Lung (tissue), 12 donors: ENCODE measurements around the gene PTGER3. TPM values are rescaled to one million over a fixed set of nuclear protein-coding genes. Genes with fewer than 3 reads are reported as not detected.
A peak's percentile ranks its signal among the peaks of the same experiment; 100 is the strongest.

ENCODE experiments used
- ATAC-seq: fragments of 200-7000 bp; cut with Tn5 transposase; one replicate; pipeline ENCODE4 v1.9.1; 2020; ENCODE audit warnings: moderate number of reproducible peaks; ENCODE audit not compliant: insufficient read depth, low FRiP score
- DNase-seq, 3 donors: peaks; one replicate each; pipeline ENCODE4 v3.0.0-alpha.2; 2013 to 2017
- H3K27ac ChIP-seq, 2 donors: one replicate each; pipeline ENCODE4 v1.5.1; 2013; ENCODE audit warnings: mild to moderate bottlenecking in 2 of 2, moderate library complexity in 2 of 2, control low read depth in 1 of 2, inconsistent platforms in 1 of 2, low read depth in 1 of 2, low read length in 1 of 2
- H3K27me3 ChIP-seq, 3 donors: one replicate each; pipeline ENCODE4 v1.5.1; 2013; ENCODE audit warnings: low read length in 2 of 3; ENCODE audit not compliant: control insufficient read depth in 3 of 3, insufficient read depth in 3 of 3
- H3K36me3 ChIP-seq, 4 donors: one replicate each; pipeline ENCODE4 v1.5.1; 2013; ENCODE audit warnings: low read length in 4 of 4, mild to moderate bottlenecking in 1 of 4, moderate library complexity in 1 of 4; ENCODE audit not compliant: control insufficient read depth in 4 of 4, insufficient read depth in 4 of 4
- H3K4me1 ChIP-seq, 5 donors: one replicate each; pipeline ENCODE4 v1.5.1; 2013; ENCODE audit warnings: low read length in 5 of 5, mild to moderate bottlenecking in 2 of 5, moderate library complexity in 1 of 5; ENCODE audit not compliant: control insufficient read depth in 5 of 5, insufficient read depth in 5 of 5
- H3K4me3 ChIP-seq: one replicate; pipeline ENCODE4 v1.5.1; 2013; ENCODE audit warnings: mild to moderate bottlenecking, control low read depth, moderate library complexity
- H3K9ac ChIP-seq, 2 donors: one replicate each; pipeline ENCODE4 v1.5.1; 2013; ENCODE audit warnings: low read length in 2 of 2, control low read depth in 1 of 2; ENCODE audit not compliant: insufficient read depth in 1 of 2
- H3K9me3 ChIP-seq, 4 donors: one replicate each; pipeline ENCODE4 v1.5.1; 2013; ENCODE audit warnings: low read length in 3 of 4, mild to moderate bottlenecking in 1 of 4, moderate library complexity in 1 of 4; ENCODE audit not compliant: control insufficient read depth in 4 of 4, insufficient read depth in 3 of 4
- WGBS, 2 donors: extraction: QIAGEN DNeasy Blood & Tissue Kit; methylation state at CpG; one replicate each; pipeline ENCODE4 v1.1.7; 2013; 5-methylcytosine and 5-hydroxymethylcytosine counted together
- polyA plus RNA-seq, 2 donors: library from polyadenylated mRNA; stranded (reverse); fragments of 200-250 nt; gene quantifications; one replicate each; pipeline ENCODE4 v1.2.1, GENCODE V29; 2013
- total RNA-seq, 2 donors: library from RNA; depleted of rRNA in 1 of 2; stranded (reverse); fragments of >200 nt in 1 of 2; gene quantifications; one replicate each; pipeline ENCODE4 v1.2.1, GENCODE V29; 2014 to 2021
- TF ChIP-seq, protein P1 (sequence below): IDR thresholded peaks from 2 replicates; pipeline ENCODE4 v1.5.1; 2012; ENCODE audit warnings: mild to moderate bottlenecking; ENCODE audit errors: control extremely low read depth, extremely low read depth
- donor health status: control.
- donor health status: control.
- donor health status: Bipolar disorder and iron deficiency.
- donor health status: healthy.
- donor health status: DM: yes; HTN: yes; CAD: no.

PTGER3 gene
- total and polyA plus RNA-seq, 4 donors = 0.31 to 1.8 (median 1.4) TPM

DNA sequence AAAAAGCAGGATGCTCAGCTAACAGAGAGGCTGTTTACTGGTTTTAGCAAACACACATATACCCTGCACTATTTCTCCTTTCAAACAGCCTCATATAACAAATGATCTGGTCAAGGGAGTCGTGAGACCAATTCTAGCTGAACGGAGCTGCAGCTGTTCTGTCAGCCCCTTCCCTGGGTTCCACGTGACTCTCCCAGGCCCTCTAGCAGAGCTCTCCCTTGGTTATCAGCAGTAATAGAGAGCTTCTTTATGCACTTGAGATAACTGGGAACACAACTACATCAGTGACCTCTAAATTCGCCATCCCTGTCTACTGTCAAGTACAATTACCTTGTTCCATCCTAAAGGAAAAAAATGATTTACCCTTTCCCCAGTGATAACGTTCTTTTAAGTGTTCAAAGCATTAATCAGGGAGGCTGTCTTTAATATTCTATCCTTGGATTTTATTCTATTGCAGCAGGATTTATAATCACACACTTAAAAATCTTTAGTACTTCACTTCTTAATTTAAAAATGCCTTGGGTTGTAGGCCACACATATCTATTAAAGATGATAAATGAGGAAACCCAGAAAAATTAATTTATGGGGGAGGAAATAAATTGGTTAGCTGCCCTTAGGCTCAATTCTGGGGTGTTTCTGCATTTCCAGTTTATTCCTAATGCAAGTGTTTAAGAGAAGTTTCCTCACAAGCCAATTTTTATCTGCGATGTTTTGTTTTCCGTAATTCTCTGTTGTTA, 28.2 kb downstream of the PTGER3 start:
- 65 to 78% methylated on average over 7 of the region's 7 CpGs for WGBS, 2 donors
- peak in 1 of 3 donors; percentile 25 for DNase-seq
- no peak overlapping the region for H3K27ac ChIP-seq
- no peaks in the 10 kb centered on the region for H3K27me3 ChIP-seq
- ATAC-seq = no peak
- H3K9me3 ChIP-seq = no peaks in the 10 kb centered on the region
- no peak overlapping the region for H3K9ac ChIP-seq
- TF ChIP-seq, protein P1, sequence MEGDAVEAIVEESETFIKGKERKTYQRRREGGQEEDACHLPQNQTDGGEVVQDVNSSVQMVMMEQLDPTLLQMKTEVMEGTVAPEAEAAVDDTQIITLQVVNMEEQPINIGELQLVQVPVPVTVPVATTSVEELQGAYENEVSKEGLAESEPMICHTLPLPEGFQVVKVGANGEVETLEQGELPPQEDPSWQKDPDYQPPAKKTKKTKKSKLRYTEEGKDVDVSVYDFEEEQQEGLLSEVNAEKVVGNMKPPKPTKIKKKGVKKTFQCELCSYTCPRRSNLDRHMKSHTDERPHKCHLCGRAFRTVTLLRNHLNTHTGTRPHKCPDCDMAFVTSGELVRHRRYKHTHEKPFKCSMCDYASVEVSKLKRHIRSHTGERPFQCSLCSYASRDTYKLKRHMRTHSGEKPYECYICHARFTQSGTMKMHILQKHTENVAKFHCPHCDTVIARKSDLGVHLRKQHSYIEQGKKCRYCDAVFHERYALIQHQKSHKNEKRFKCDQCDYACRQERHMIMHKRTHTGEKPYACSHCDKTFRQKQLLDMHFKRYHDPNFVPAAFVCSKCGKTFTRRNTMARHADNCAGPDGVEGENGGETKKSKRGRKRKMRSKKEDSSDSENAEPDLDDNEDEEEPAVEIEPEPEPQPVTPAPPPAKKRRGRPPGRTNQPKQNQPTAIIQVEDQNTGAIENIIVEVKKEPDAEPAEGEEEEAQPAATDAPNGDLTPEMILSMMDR = no peak
- no peak overlapping the region for H3K4me3 ChIP-seq
- H3K4me1 ChIP-seq = peaks cover 0 to 2% (median 0%) of the 10 kb centered on the region in 5 donors
- no peaks in the 10 kb centered on the region for H3K36me3 ChIP-seq

DNA sequence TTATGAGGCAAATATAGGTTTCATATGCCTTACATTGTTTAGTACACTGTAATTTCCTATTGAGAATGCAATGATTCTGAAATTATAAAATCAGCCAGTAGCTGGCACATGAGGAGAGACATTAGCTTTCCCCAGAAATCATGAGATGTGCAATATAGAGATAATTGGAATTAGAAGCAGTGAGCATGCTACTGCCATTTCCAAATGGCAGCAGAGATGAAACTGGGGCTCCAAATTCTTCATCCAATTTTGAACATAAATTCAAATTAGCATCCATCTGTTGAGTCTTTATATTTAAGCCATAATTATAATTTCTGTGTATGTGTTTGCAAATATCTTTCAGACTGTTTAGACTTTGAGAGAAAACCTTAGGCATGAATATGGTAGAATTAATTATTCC, 28.8 kb downstream of the PTGER3 start:
- no peak for DNase-seq
- Histone ChIP-seq H3K27me3 (no peaks in the 10 kb centered on the region), H3K9me3 (no peaks in the 10 kb centered on the region), H3K4me1 (peaks cover 0 to 3% (median 0%) of the 10 kb centered on the region in 5 donors), H3K27ac (no peak overlapping the region), H3K9ac (no peak overlapping the region), H3K36me3 (no peaks in the 10 kb centered on the region), H3K4me3 (no peak overlapping the region)
- TF ChIP-seq, protein P1 = no peak
- no peak for ATAC-seq

DNA sequence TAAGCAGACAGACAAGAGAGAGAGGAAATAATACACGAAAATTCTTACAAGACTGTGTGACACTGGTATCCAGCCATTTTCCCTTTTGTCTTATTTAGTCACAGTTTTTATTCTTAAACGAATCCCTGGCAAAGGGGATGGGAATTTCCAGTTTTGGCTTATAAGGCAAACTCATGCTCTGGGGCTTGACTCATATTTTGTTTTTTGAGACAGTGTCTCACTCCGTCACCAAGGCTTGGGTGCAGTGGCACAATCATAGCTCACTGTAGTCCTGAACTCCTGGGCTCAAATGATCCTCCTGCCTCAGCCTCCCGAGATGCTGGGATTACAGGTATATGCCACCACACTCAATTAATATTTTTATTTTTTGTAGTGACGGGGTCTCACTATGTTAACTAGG, 31.9 kb downstream of the PTGER3 start:
- no peak for DNase-seq
- no peak overlapping the region for H3K9ac ChIP-seq
- H3K27ac ChIP-seq = no peak overlapping the region
- peaks cover 0 to 3% (median 0%) of the 10 kb centered on the region in 5 donors for H3K4me1 ChIP-seq
- no peak overlapping the region for H3K4me3 ChIP-seq
- no peak for ATAC-seq
- no peaks in the 10 kb centered on the region for H3K27me3 ChIP-seq
- TF ChIP-seq, protein P1 = no peak
- no peaks in the 10 kb centered on the region for H3K9me3 ChIP-seq
- 84 to 85% methylated on average over 5 of the region's 5 CpGs for WGBS, 2 donors
- no peaks in the 10 kb centered on the region for H3K36me3 ChIP-seq

DNA sequence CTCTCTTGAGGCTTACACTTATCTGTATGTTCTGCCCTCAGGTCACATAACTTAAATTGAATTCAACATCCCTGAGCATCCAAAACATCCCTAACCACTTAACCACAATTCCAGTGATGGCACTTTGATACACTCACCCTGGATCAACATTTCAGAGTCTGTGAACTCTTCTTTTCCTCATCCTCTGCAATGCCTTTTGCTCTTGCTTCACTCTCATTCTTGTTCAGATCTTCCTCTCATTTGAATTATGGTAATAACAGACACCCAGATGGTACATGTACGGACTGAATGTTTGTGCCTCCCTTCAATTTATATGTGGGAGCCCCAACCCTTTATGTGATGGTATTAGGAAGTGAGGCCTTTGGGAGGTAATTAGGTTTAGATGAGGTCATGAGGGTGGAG, 33.4 kb downstream of the PTGER3 start:
- no peaks in the 10 kb centered on the region for H3K27me3 ChIP-seq
- TF ChIP-seq, protein P1 = no peak
- ATAC-seq = no peak
- no peaks in the 10 kb centered on the region for H3K36me3 ChIP-seq
- peaks cover 0 to 3% (median 0%) of the 10 kb centered on the region in 5 donors for H3K4me1 ChIP-seq
- no peak for DNase-seq
- WGBS, 2 donors = 81 to 89% methylated on average over 1 of the region's 1 CpG
- no peak overlapping the region for H3K9ac ChIP-seq
- H3K27ac ChIP-seq = no peak overlapping the region
- no peak overlapping the region for H3K4me3 ChIP-seq
- no peaks in the 10 kb centered on the region for H3K9me3 ChIP-seq
